Naive thymus-derived CD4-positive, alpha-beta T cell (primary cell): ENCODE measurements around the gene PTPRJ. TPM values are rescaled to one million over a fixed set of nuclear protein-coding genes. Genes with fewer than 3 reads are reported as not detected.

ENCODE experiments used
- ATAC-seq: fragments of 150-1000 bp; cut with Tn5 transposase; 2 replicates; pipeline ENCODE4 v1.10.0; 2021; ENCODE audit warnings: mild to moderate bottlenecking, moderate library complexity
- CTCF ChIA-PET: fragments of 350-600 bp; sonication (Branson Sonifier 250); formaldehyde crosslinking; loops from one replicate; lab custom pipeline; 2021; ENCODE audit warnings: antibody characterized with exemption; lab: Charles Lee
- POLR2A ChIA-PET: fragments of 350-600 bp; sonication (Branson Sonifier 250); formaldehyde crosslinking; loops from one replicate; lab custom pipeline; 2021; ENCODE audit warnings: antibody characterized with exemption, inconsistent platforms; lab: Charles Lee
- DNase-seq, 9 donors: peaks; one replicate each; pipeline versions ENCODE4 v3.0.0 to v3.0.0-alpha.2; 2020 to 2022; ENCODE audit warnings: mixed read lengths in 1 of 9
- H3K27ac ChIP-seq: one replicate; pipeline ENCODE4 v1.7.0; 2013; ENCODE audit warnings: mild to moderate bottlenecking, low read depth, low read length, moderate library complexity
- H3K27me3 ChIP-seq, 2 donors: one replicate each; pipeline ENCODE4 v1.7.0; 2013; ENCODE audit warnings: low read length in 2 of 2, mild to moderate bottlenecking in 2 of 2, moderate library complexity in 2 of 2; ENCODE audit not compliant: control insufficient read depth in 2 of 2, insufficient read depth in 2 of 2
- H3K36me3 ChIP-seq, 3 experiments: 1 replicate in 2 of 3; 2 replicates in 1 of 3; pipeline ENCODE4 v1.7.0; 2013; ENCODE audit warnings: low read length in 3 of 3, mild to moderate bottlenecking in 3 of 3, moderate library complexity in 1 of 3; ENCODE audit not compliant: insufficient read depth in 3 of 3, control insufficient read depth in 2 of 3
- H3K4me1 ChIP-seq, 2 donors: one replicate each; pipeline ENCODE4 v1.7.0; 2013; ENCODE audit warnings: low read length in 2 of 2, mild to moderate bottlenecking in 2 of 2, moderate library complexity in 1 of 2; ENCODE audit not compliant: control insufficient read depth in 2 of 2, insufficient read depth in 2 of 2
- H3K4me3 ChIP-seq: 2 replicates; pipeline ENCODE4 v1.7.0; 2013; ENCODE audit warnings: mild to moderate bottlenecking, low read length
- H3K9me3 ChIP-seq, 3 experiments: 1 replicate in 2 of 3; 2 replicates in 1 of 3; pipeline ENCODE4 v1.7.0; 2013; ENCODE audit warnings: low read length in 3 of 3; ENCODE audit not compliant: control insufficient read depth in 2 of 3
- H3K27ac Mint-ChIP-seq, 9 donors: one replicate each; pipeline ENCODE4 v1.8.0; 2020 to 2022; ENCODE audit warnings: mixed read lengths in 9 of 9, mild to moderate bottlenecking in 8 of 9, moderate library complexity in 5 of 9, inconsistent platforms in 2 of 9
- H3K27me3 Mint-ChIP-seq, 5 donors: one replicate each; pipeline ENCODE4 v1.8.0; 2021 to 2022; ENCODE audit warnings: mixed read lengths in 5 of 5, mild to moderate bottlenecking in 1 of 5
- H3K36me3 Mint-ChIP-seq, 5 donors: one replicate each; pipeline ENCODE4 v1.8.0; 2020 to 2022; ENCODE audit warnings: mixed read lengths in 5 of 5, mild to moderate bottlenecking in 3 of 5, inconsistent platforms in 1 of 5
- H3K4me1 Mint-ChIP-seq, 7 donors: one replicate each; pipeline ENCODE4 v1.8.0; 2020 to 2022; ENCODE audit warnings: mixed read lengths in 7 of 7, mild to moderate bottlenecking in 3 of 7, inconsistent platforms in 1 of 7
- H3K4me3 Mint-ChIP-seq, 10 donors: one replicate each; pipeline ENCODE4 v1.8.0; 2020 to 2022; ENCODE audit warnings: mild to moderate bottlenecking in 10 of 10, mixed read lengths in 10 of 10, moderate library complexity in 6 of 10, inconsistent platforms in 2 of 10
- H3K9me3 Mint-ChIP-seq, 11 donors: one replicate each; pipeline ENCODE4 v1.8.0; 2020 to 2022; ENCODE audit warnings: mixed read lengths in 11 of 11, mild to moderate bottlenecking in 4 of 11, inconsistent platforms in 1 of 11, moderate library complexity in 1 of 11
- intact Hi-C, 2 donors: fragments of 100-400 bp; cut with micrococcal nuclease; formaldehyde crosslinking; loops; one replicate each; pipeline ENCODE4 v1.15.1; 2023
- polyA plus RNA-seq, 2 donors: library from polyadenylated mRNA; unstranded; fragments of 300-500 nt; fragmentation: Illumina TruSeq; gene quantifications; one replicate each; pipeline ENCODE4 v1.2.3, GENCODE V29; 2021
- total RNA-seq, 6 experiments: library from RNA in 5 of 6; stranded (reverse) in 5 of 6; gene quantifications; 1 replicate in 5 of 6; 2 replicates in 1 of 6; pipeline ENCODE4 v1.2.3 and lab custom pipeline; 2021 to 2026

The PTPRJ gene
- total and polyA plus RNA-seq, 7 experiments from 2014 or later, result 7.0 to 82.3 (median 46.7) TPM

GRCh38 chr11:48044577-48044976 is 64.2 kb downstream of the PTPRJ start:
- Histone ChIP-seq H3K9me3 (no peaks in the 10 kb centered on the region), H3K27ac (peak overlapping the region; percentile 59), H3K4me1 (peaks cover 15 to 24% of the 10 kb centered on the region in 2 donors), H3K4me3 (no peak overlapping the region), H3K27me3 (no peaks in the 10 kb centered on the region), H3K36me3 (no peaks in the 10 kb centered on the region)
- ATAC-seq (peak; percentile 56), DNase-seq (no peak)
- Mint-ChIP-seq H3K9me3 (no peaks in the 10 kb centered on the region), H3K27me3 (no peaks in the 10 kb centered on the region), H3K36me3 (peaks cover 0 to 28% (median 5%) of the 10 kb centered on the region in 5 donors), H3K4me3 (peak overlapping the region in 5 of 10 donors; percentile 59 to 82 (median 70)), H3K4me1 (peaks cover 44 to 78% (median 75%) of the 10 kb centered on the region in 7 donors), H3K27ac (peak overlapping the region; percentile 67 to 91 (median 84))
- ChIA-PET POLR2A (interaction anchor here (1.1 to 3.0 kb wide), 6 partner anchors 8 to 41 kb away, joined by 3 to 21 read pairs (median 6); no protein-coding TSS in a partner anchor), CTCF (interaction anchor here (0.5 to 2.1 kb wide), 4 partner anchors 38 to 123 kb away, joined by 3 to 7 read pairs (median 4); no protein-coding TSS in a partner anchor)
- intact Hi-C loops, result loop anchor here in 1 of 2 donors (5.0 kb wide), 1 partner anchor 33 kb away; no protein-coding TSS in a partner anchor

- Histone ChIP-seq H3K4me3 (no peak overlapping the region), H3K36me3 (no peaks in the 10 kb centered on the region), H3K4me1 (peaks cover 23 to 28% of the 10 kb centered on the region in 2 donors), H3K27me3 (no peaks in the 10 kb centered on the region), H3K27ac (no peak overlapping the region), H3K9me3 (no peaks in the 10 kb centered on the region)
- Mint-ChIP-seq H3K36me3 (peaks cover 0 to 31% (median 5%) of the 10 kb centered on the region in 5 donors), H3K27ac (peak overlapping the region in 6 of 9 donors; percentile 45 to 87 (median 74)), H3K27me3 (no peaks in the 10 kb centered on the region), H3K9me3 (no peaks in the 10 kb centered on the region), H3K4me3 (peak overlapping the region in 2 of 10 donors; percentile 16 to 48), H3K4me1 (peaks cover 46 to 78% (median 77%) of the 10 kb centered on the region in 7 donors)
- no peak for ATAC-seq
- intact Hi-C loops, result no loop called here
- ChIA-PET CTCF (no interaction called here), POLR2A (interaction anchor here (0.8 to 1.5 kb wide), 3 partner anchors 10 to 44 kb away, joined by 3 to 6 read pairs (median 5); no protein-coding TSS in a partner anchor)
- no peak for DNase-seq
Observed at GRCh38 chr11:48045536-48045935, 65.2 kb downstream of the PTPRJ start.

- no peak overlapping the region for H3K4me3 Mint-ChIP-seq
- ATAC-seq, result no peak
- intact Hi-C loops, result no loop called here
- no peak for DNase-seq
- Histone ChIP-seq H3K4me1 (peaks cover 39 to 49% of the 10 kb centered on the region in 2 donors), H3K9me3 (no peaks in the 10 kb centered on the region), H3K36me3 (no peaks in the 10 kb centered on the region), H3K27me3 (no peaks in the 10 kb centered on the region), H3K4me3 (no peak overlapping the region), H3K27ac (no peak overlapping the region)
- POLR2A ChIA-PET, result interaction anchor here (0.6 kb wide), 1 partner anchor 98 kb away, joined by 3 read pairs; no protein-coding TSS in a partner anchor
- CTCF ChIA-PET, result no interaction called here
- H3K4me1 Mint-ChIP-seq, result peaks cover 50 to 85% (median 82%) of the 10 kb centered on the region in 7 donors
- H3K36me3 Mint-ChIP-seq, result peaks cover 0 to 36% (median 0%) of the 10 kb centered on the region in 5 donors
- H3K9me3 Mint-ChIP-seq, result no peaks in the 10 kb centered on the region
- H3K27ac Mint-ChIP-seq, result peak overlapping the region in 2 of 9 donors; percentile 65 to 66
- H3K27me3 Mint-ChIP-seq, result no peaks in the 10 kb centered on the region
Observed at GRCh38 chr11:48047616-48048015, 67.3 kb downstream of the PTPRJ start.

- DNase-seq, result no peak
- no peaks in the 10 kb centered on the region for H3K27me3 ChIP-seq
- Mint-ChIP-seq H3K27me3 (no peaks in the 10 kb centered on the region), H3K4me1 (peaks cover 40 to 77% (median 73%) of the 10 kb centered on the region in 7 donors), H3K9me3 (no peaks in the 10 kb centered on the region), H3K4me3 (peak overlapping the region in 1 of 10 donors; percentile 28), H3K36me3 (peaks cover 0 to 39% (median 0%) of the 10 kb centered on the region in 5 donors), H3K27ac (peak overlapping the region in 7 of 9 donors; percentile 41 to 80 (median 65))
- peaks cover 30 to 43% of the 10 kb centered on the region in 2 donors for H3K4me1 ChIP-seq
- no peak overlapping the region for H3K27ac ChIP-seq
- intact Hi-C loops, result no loop called here
- ChIA-PET POLR2A (no interaction called here), CTCF (no interaction called here)
- H3K36me3 ChIP-seq, result no peaks in the 10 kb centered on the region
- H3K9me3 ChIP-seq, result no peaks in the 10 kb centered on the region
- ATAC-seq, result no peak
- H3K4me3 ChIP-seq, result no peak overlapping the region
Observed at GRCh38 chr11:48049036-48049435, 68.7 kb downstream of the PTPRJ start.

- Histone ChIP-seq H3K9me3 (no peaks in the 10 kb centered on the region), H3K27ac (no peak overlapping the region), H3K4me1 (peaks cover 40 to 43% of the 10 kb centered on the region in 2 donors), H3K36me3 (no peaks in the 10 kb centered on the region), H3K27me3 (no peaks in the 10 kb centered on the region), H3K4me3 (no peak overlapping the region)
- peaks cover 39 to 76% (median 72%) of the 10 kb centered on the region in 7 donors for H3K4me1 Mint-ChIP-seq
- no peak for DNase-seq
- ChIA-PET POLR2A (interaction anchor here (0.8 to 1.8 kb wide), 2 partner anchors 52 to 67 kb away, joined by 3 to 6 read pairs; no protein-coding TSS in a partner anchor), CTCF (interaction anchor here (0.6 kb wide), 2 partner anchors 84 to 127 kb away, joined by 3 to 5 read pairs; no protein-coding TSS in a partner anchor)
- peaks cover 0 to 37% (median 0%) of the 10 kb centered on the region in 5 donors for H3K36me3 Mint-ChIP-seq
- H3K27ac Mint-ChIP-seq, result peak overlapping the region in 7 of 9 donors; percentile 4 to 80 (median 54)
- H3K27me3 Mint-ChIP-seq, result no peaks in the 10 kb centered on the region
- H3K9me3 Mint-ChIP-seq, result no peaks in the 10 kb centered on the region
- ATAC-seq, result peak; percentile 62
- intact Hi-C loops, result loop anchor here in 1 of 2 donors (2.0 kb wide), 1 partner anchor 16 kb away; no protein-coding TSS in a partner anchor
- H3K4me3 Mint-ChIP-seq, result peak overlapping the region in 3 of 10 donors; percentile 0 to 34 (median 9)
Observed at GRCh38 chr11:48050304-48050703, 69.9 kb downstream of the PTPRJ start.

- H3K36me3 Mint-ChIP-seq, result peaks cover 0 to 36% (median 0%) of the 10 kb centered on the region in 5 donors
- DNase-seq (no peak), ATAC-seq (no peak)
- Histone ChIP-seq H3K4me3 (no peak overlapping the region), H3K4me1 (peaks cover 50% of the 10 kb centered on the region in 2 donors), H3K36me3 (no peaks in the 10 kb centered on the region), H3K27me3 (no peaks in the 10 kb centered on the region), H3K27ac (no peak overlapping the region), H3K9me3 (no peaks in the 10 kb centered on the region)
- intact Hi-C loops, result loop anchor here in 1 of 2 donors (2.0 kb wide), 1 partner anchor 17 kb away; no protein-coding TSS in a partner anchor
- H3K27me3 Mint-ChIP-seq, result peaks cover 0 to 2% (median 0%) of the 10 kb centered on the region in 5 donors
- peak overlapping the region; percentile 19 to 82 (median 53) for H3K27ac Mint-ChIP-seq
- ChIA-PET CTCF (interaction anchor here (0.6 to 1.2 kb wide), 3 partner anchors 58 to 197 kb away, joined by 3 to 5 read pairs (median 4); no protein-coding TSS in a partner anchor), POLR2A (interaction anchor here (0.6 to 1.9 kb wide), 4 partner anchors 13 to 68 kb away, joined by 3 to 8 read pairs (median 4); no protein-coding TSS in a partner anchor)
- peak overlapping the region in 6 of 10 donors; percentile 1 to 57 (median 47) for H3K4me3 Mint-ChIP-seq
- H3K9me3 Mint-ChIP-seq, result no peaks in the 10 kb centered on the region
- H3K4me1 Mint-ChIP-seq, result peaks cover 39 to 75% (median 72%) of the 10 kb centered on the region in 7 donors
Observed at GRCh38 chr11:48051217-48051830, 71.0 kb downstream of the PTPRJ start.
